GM23248 (cell line): Measurements from ENCODE around the gene OR51I2. TPM values are rescaled to one million over a fixed set of nuclear protein-coding genes. Genes with fewer than 3 reads are reported as not detected.

Experiments
- DNase-seq: peaks from one replicate; pipeline ENCODE4 v3.0.0-alpha.2; 2015
- H2AFZ ChIP-seq: fragments of 200-600 bp; sonication (generic); 2 replicates; pipeline ENCODE4 v1.6.1; 2016; ENCODE audit warnings: antibody characterized with exemption
- H3F3A ChIP-seq: fragments of 200-600 bp; sonication (generic); 2 replicates; pipeline ENCODE4 v1.6.1; 2016; ENCODE audit warnings: mild to moderate bottlenecking, antibody characterized with exemption, mixed run types; ENCODE audit not compliant: insufficient read depth
- H3K27ac ChIP-seq: fragments of 200-600 bp; sonication (generic); 2 replicates; pipeline ENCODE4 v1.5.1; 2016; ENCODE audit warnings: mild to moderate bottlenecking
- H3K27me3 ChIP-seq: fragments of 200-600 bp; sonication (generic); replicated peaks from 2 replicates; pipeline ENCODE4 v1.6.1; 2016; ENCODE audit warnings: mild to moderate bottlenecking; ENCODE audit not compliant: insufficient read depth
- H3K36me3 ChIP-seq: fragments of 200-600 bp; sonication (generic); 2 replicates; pipeline ENCODE4 v1.6.1; 2016; ENCODE audit warnings: low read depth, mild to moderate bottlenecking
- H3K4me1 ChIP-seq: fragments of 200-600 bp; sonication (generic); 2 replicates; pipeline ENCODE4 v1.6.1; 2016; ENCODE audit warnings: mild to moderate bottlenecking; ENCODE audit not compliant: insufficient read depth
- H3K4me2 ChIP-seq: fragments of 200-600 bp; sonication (generic); one replicate; pipeline ENCODE4 v1.6.1; 2016; ENCODE audit warnings: mild to moderate bottlenecking; ENCODE audit not compliant: unreplicated experiment
- H3K4me3 ChIP-seq: fragments of 200-600 bp; sonication (generic); 2 replicates; pipeline ENCODE4 v1.5.1; 2016; ENCODE audit warnings: mild to moderate bottlenecking
- H3K79me2 ChIP-seq: fragments of 200-600 bp; sonication (generic); 2 replicates; pipeline ENCODE4 v1.6.1; 2016; ENCODE audit warnings: mild to moderate bottlenecking; ENCODE audit not compliant: insufficient read depth
- H3K9ac ChIP-seq: fragments of 200-600 bp; sonication (generic); 2 replicates; pipeline ENCODE4 v1.6.1; 2016; ENCODE audit warnings: mild to moderate bottlenecking
- H3K9me2 ChIP-seq: fragments of 200-600 bp; sonication (generic); 2 replicates; pipeline ENCODE4 v1.6.1; 2016; ENCODE audit warnings: mixed run types, mild to moderate bottlenecking, moderate library complexity; ENCODE audit not compliant: insufficient read depth
- H3K9me3 ChIP-seq: fragments of 200-600 bp; sonication (generic); one replicate; pipeline ENCODE4 v1.6.1; 2017; ENCODE audit warnings: low read depth
- H4K20me1 ChIP-seq: fragments of 200-600 bp; sonication (generic); 2 replicates; pipeline ENCODE4 v1.6.0; 2016; ENCODE audit not compliant: insufficient read depth
- EZH2 ChIP-seq: fragments of 200-600 bp; sonication (generic); IDR thresholded peaks from 2 replicates; pipeline ENCODE4 v1.6.1; 2018; ENCODE audit warnings: antibody characterized with exemption, mild to moderate bottlenecking; ENCODE audit not compliant: insufficient read depth, poor library complexity, severe bottlenecking
- EZH2phosphoT487 ChIP-seq: fragments of 200-600 bp; sonication (generic); IDR thresholded peaks from 2 replicates; pipeline ENCODE4 v1.6.1; 2018; ENCODE audit warnings: antibody characterized with exemption, moderate library complexity, mild to moderate bottlenecking, low read depth; ENCODE audit not compliant: insufficient read depth
- WGBS, 2 experiments: methylation state at CpG; one replicate each; pipeline ENCODE4 v1.1.6; 2015 to 2017; ENCODE audit warnings: low lambda C conversion rate in 2 of 2, low coverage in 1 of 2; ENCODE audit errors: missing lambda C conversion rate in 2 of 2; 5-methylcytosine and 5-hydroxymethylcytosine counted together
- in situ Hi-C: fragments of 300-500 bp; cut with MboI; formaldehyde crosslinking; loops from 2 replicates; pipeline ENCODE4 v1.15.0; 2020
- polyA plus RNA-seq: library from polyadenylated mRNA; unstranded; fragments of >200 nt; fragmentation: Nextera tagmentation; extraction: Ambion mirVana; gene quantifications from 2 replicates; pipeline ENCODE4 v1.2.1, GENCODE V29; 2016
- total RNA-seq: library from RNA; depleted of rRNA; stranded (reverse); fragments of >200 nt; shearing (Covaris generic); gene quantifications from 2 replicates; pipeline ENCODE4 v1.2.3, GENCODE V29; 2014

OR51I2 gene
- total and polyA plus RNA-seq, 2 experiments from 2014 or later, result not detected

DNA sequence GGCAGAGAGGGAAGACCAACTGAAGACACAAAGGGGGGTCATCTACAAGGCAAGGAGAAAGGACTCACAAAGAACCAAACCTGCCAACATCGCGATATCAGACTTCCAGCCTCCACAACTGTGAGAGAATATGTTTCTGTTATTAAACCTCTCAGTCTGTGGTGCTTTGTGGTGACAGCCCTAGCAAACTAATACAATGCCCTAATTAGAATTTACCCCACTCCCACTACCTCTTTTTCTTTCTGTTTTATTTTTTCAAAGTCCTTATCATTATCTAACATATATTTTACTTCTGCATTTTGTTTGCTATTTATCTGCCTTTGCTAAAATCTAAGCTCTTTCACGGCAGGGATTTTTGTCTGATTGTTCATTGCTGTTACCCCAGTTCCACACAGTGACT, 36.9 kb downstream of the OR51I2 start:
- 82 to 89% methylated on average over 3 of the region's 3 CpGs for WGBS, 2 experiments
- in situ Hi-C loops, result loop anchor here (10.0 kb wide), 1 partner anchor 319 kb away; the partner anchor contains the start of gene OR52N2
- Histone ChIP-seq H3K27me3 (no peaks in the 10 kb centered on the region), H3K27ac (no peak overlapping the region), H3K9me3 (no peaks in the 10 kb centered on the region), H3K9ac (no peak overlapping the region), H3F3A (no peaks in the 10 kb centered on the region), H3K4me3 (no peak overlapping the region), H4K20me1 (no peaks in the 10 kb centered on the region), H3K4me2 (no peak overlapping the region), H2AFZ (no peak overlapping the region), H3K4me1 (no peaks in the 10 kb centered on the region), H3K9me2 (no peaks in the 10 kb centered on the region), H3K36me3 (no peaks in the 10 kb centered on the region), H3K79me2 (no peaks in the 10 kb centered on the region)
- no peak for DNase-seq
- TF ChIP-seq EZH2phosphoT487 (no peak), EZH2 (no peak)

DNA sequence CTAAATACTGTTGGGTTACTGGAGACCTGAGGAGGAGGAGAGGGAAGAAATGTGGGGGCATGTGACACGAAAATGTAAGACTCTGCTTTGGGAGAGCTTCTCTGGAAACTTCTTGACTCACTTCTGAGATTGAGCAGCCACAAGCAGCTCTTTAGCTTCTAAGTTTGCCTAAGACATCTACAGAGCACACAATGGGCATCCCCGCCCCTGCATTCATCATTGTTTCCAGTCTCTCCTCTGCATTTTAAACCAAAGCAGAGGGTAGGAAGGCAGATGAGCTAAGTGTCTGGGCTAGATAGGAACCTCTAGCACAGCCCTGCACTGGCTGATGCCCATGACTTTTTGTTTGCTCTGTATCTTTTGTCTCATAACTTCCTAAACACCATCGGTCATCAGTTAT, 37.3 kb downstream of the OR51I2 start:
- Histone ChIP-seq H3K4me1 (no peaks in the 10 kb centered on the region), H4K20me1 (no peaks in the 10 kb centered on the region), H3K4me3 (no peak overlapping the region), H3K27ac (no peak overlapping the region), H3K4me2 (no peak overlapping the region), H3K9ac (no peak overlapping the region), H3F3A (no peaks in the 10 kb centered on the region), H3K27me3 (no peaks in the 10 kb centered on the region), H2AFZ (no peak overlapping the region), H3K9me2 (no peaks in the 10 kb centered on the region), H3K9me3 (no peaks in the 10 kb centered on the region), H3K79me2 (no peaks in the 10 kb centered on the region), H3K36me3 (no peaks in the 10 kb centered on the region)
- TF ChIP-seq EZH2phosphoT487 (no peak), EZH2 (no peak)
- in situ Hi-C loops, result loop anchor here (10.0 kb wide), 1 partner anchor 318 kb away; the partner anchor contains the start of gene OR52N2
- no peak for DNase-seq
- WGBS, 2 experiments, result 44 to 48% methylated on average over 3 of the region's 3 CpGs

DNA sequence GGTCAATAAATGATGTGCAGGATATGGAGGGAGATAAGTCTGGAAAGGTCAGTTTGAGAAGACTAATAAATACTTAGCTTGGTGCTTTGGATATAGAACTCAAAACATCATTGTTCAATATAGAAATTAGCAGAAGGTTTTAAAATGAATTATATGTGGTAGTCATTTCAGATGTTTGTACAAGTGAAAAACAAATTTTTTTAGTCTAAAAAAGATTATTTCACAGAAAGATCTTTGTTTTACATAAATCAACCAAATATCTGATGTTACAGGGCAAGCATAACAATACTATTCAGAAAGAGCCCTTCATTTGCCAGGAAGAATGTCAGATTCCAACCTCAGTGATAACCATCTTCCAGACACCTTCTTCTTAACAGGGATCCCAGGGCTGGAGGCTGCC, 39.3 kb downstream of the OR51I2 start, which contains the start of gene OR52D1:
TSS of gene OR52D1 (plus strand) at position 301 of the 400 bp plus-strand sequence. CDS start at position 323, 22 bp downstream.
- Histone ChIP-seq H3K4me1 (no peaks in the 10 kb centered on the region), H3K36me3 (no peaks in the 10 kb centered on the region), H3K4me3 (no peak within 1 kb of the TSS), H3K27me3 (peaks cover 3% of the 10 kb centered on the region; the same call in 1 of the 2 replicates), H4K20me1 (no peaks in the 10 kb centered on the region), H3K9ac (no peak within 1 kb of the TSS), H2AFZ (no peak within 1 kb of the TSS), H3K79me2 (no peaks in the 10 kb centered on the region), H3K27ac (no peak within 1 kb of the TSS), H3K9me2 (no peaks in the 10 kb centered on the region), H3F3A (no peaks in the 10 kb centered on the region), H3K9me3 (no peaks in the 10 kb centered on the region), H3K4me2 (no peak within 1 kb of the TSS)
- in situ Hi-C loops, result loop anchor here (10.0 kb wide), 1 partner anchor 316 kb away; the partner anchor contains the start of gene OR52N2
- no peak for DNase-seq
- TF ChIP-seq EZH2phosphoT487, result no peak
- no peak for TF ChIP-seq EZH2

DNA sequence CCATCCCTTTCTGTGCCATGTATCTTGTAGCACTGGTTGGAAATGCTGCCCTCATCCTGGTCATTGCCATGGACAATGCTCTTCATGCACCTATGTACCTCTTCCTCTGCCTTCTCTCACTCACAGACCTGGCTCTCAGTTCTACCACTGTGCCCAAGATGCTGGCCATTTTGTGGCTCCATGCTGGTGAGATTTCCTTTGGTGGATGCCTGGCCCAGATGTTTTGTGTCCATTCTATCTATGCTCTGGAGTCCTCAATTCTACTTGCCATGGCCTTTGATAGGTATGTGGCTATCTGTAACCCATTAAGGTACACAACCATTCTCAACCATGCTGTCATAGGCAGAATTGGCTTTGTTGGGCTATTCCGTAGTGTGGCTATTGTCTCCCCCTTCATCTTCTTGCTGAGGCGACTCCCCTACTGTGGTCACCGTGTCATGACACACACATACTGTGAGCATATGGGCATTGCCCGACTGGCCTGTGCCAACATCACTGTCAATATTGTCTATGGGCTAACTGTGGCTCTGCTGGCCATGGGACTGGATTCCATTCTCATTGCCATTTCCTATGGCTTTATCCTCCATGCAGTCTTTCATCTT, 39.8 kb downstream of the OR51I2 start:
- no peak overlapping the region for H2AFZ ChIP-seq
- in situ Hi-C loops, result loop anchor here (10.0 kb wide), 1 partner anchor 316 kb away; the partner anchor contains the start of gene OR52N2
- no peak for DNase-seq
- H3K4me3 ChIP-seq, result no peak overlapping the region
- no peaks in the 10 kb centered on the region for H3K9me2 ChIP-seq
- no peak overlapping the region for H3K9ac ChIP-seq
- no peaks in the 10 kb centered on the region for H3F3A ChIP-seq
- no peaks in the 10 kb centered on the region for H4K20me1 ChIP-seq
- H3K4me1 ChIP-seq, result no peaks in the 10 kb centered on the region
- no peaks in the 10 kb centered on the region for H3K79me2 ChIP-seq
- WGBS, 2 experiments, result 76 to 81% methylated on average over 4 of the region's 4 CpGs
- peaks cover 7% of the 10 kb centered on the region; the same call in 1 of the 2 replicates for H3K27me3 ChIP-seq
- no peak for TF ChIP-seq EZH2
- no peak for TF ChIP-seq EZH2phosphoT487
- no peak overlapping the region for H3K4me2 ChIP-seq
- H3K36me3 ChIP-seq, result no peaks in the 10 kb centered on the region
- no peak overlapping the region for H3K27ac ChIP-seq
- no peaks in the 10 kb centered on the region for H3K9me3 ChIP-seq
